NT2/D1 (cell line): ENCODE measurements around the gene INPP1.
"Not testable (repeated sequence)": the region's sequence is repeated elsewhere in the genome, so short reads cannot be mapped to it uniquely, and the experiment has no call there.

Source experiments
- DNase-seq: peaks from one replicate; pipeline ENCODE4 v3.0.0-alpha.2; 2011; ENCODE audit warnings: low read depth, low spot score
- H3K27me3 ChIP-seq: 2 replicates; pipeline ENCODE4 v1.6.0; 2011; ENCODE audit warnings: mild to moderate bottlenecking; ENCODE audit not compliant: insufficient read length, insufficient read depth
- H3K36me3 ChIP-seq: 2 replicates; pipeline ENCODE4 v1.6.1; 2011; ENCODE audit warnings: mild to moderate bottlenecking, low read length, mixed read lengths; ENCODE audit not compliant: insufficient read depth, insufficient read length
- H3K4me1 ChIP-seq: 2 replicates; pipeline ENCODE4 v1.5.1; 2011; ENCODE audit not compliant: insufficient read depth, insufficient read length
- H3K4me3 ChIP-seq: 2 replicates; pipeline ENCODE4 v1.5.1; 2011; ENCODE audit warnings: low read depth; ENCODE audit not compliant: insufficient read length
- H3K9ac ChIP-seq: 2 replicates; pipeline ENCODE4 v1.6.0; 2011; ENCODE audit warnings: low read depth; ENCODE audit not compliant: insufficient read length
- H3K9me3 ChIP-seq: 2 replicates; pipeline ENCODE4 v1.5.1; 2011; ENCODE audit warnings: mild to moderate bottlenecking, low read length; ENCODE audit not compliant: insufficient read depth
- SUZ12 ChIP-seq: IDR thresholded peaks from 2 replicates; pipeline ENCODE4 v1.6.1; 2011; ENCODE audit not compliant: insufficient read length, insufficient read depth; ENCODE audit errors: extremely low read depth
- YY1 ChIP-seq: IDR thresholded peaks from 2 replicates; pipeline ENCODE4 v1.6.1; 2011; ENCODE audit not compliant: insufficient read length, insufficient read depth
- ZNF274 ChIP-seq: IDR thresholded peaks from 2 replicates; pipeline ENCODE4 v1.6.1; 2011; ENCODE audit warnings: mild to moderate bottlenecking, low read depth, low read length

INPP1 gene, protein sequence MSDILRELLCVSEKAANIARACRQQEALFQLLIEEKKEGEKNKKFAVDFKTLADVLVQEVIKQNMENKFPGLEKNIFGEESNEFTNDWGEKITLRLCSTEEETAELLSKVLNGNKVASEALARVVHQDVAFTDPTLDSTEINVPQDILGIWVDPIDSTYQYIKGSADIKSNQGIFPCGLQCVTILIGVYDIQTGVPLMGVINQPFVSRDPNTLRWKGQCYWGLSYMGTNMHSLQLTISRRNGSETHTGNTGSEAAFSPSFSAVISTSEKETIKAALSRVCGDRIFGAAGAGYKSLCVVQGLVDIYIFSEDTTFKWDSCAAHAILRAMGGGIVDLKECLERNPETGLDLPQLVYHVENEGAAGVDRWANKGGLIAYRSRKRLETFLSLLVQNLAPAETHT

DNA sequence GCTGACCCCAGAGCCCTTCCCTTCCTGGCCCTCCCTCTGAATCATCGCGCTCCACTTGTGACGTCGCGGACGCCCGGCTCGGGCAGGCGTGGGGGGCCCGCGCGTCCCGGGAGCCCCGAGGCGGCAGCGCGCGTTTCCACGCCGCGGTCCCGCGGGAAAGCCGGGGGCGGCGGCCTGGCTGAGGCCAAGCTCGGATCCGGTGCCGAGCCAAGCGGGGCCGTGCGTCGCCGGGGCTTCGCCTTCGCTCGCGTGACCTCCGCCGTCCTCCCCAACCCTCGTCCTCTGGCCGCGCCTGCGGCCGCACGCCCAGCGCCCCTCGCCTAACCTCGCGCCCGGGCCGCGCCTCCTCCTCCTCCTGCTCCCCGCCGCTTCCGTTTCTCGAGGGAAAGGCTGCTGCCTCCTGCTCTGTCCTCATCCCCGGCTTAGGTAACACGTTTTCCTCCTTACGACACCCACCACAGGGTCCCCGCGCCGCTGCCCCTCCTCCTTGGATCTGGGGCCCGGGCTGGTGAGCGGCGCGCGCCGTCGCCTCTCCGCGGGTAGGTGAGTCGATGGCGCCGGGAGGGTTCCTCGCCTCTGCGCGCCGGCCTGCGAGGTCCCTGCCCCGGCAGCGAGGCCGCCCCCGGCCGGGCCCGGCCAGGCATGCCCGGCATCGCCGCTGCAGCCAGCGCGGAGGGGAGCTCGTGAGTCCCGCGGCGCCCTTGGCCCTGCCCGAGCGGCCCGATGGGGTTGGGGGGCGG is at the start of gene INPP1:
TSS of gene INPP1 (plus strand) at position 54 of the 740 bp plus-strand sequence. CDS start 16,514 bp downstream, outside the sequence.
- Histone ChIP-seq H3K27me3 (peaks cover 11% of the 10 kb centered on the region), H3K4me3 (peak within 1 kb of the TSS; percentile 65), H3K9me3 (no peaks in the 10 kb centered on the region), H3K4me1 (no peaks in the 10 kb centered on the region), H3K36me3 (no peaks in the 10 kb centered on the region), H3K9ac (peak within 1 kb of the TSS; percentile 88)
- TF ChIP-seq SUZ12, result no peak
- TF ChIP-seq ZNF274, result no peak
- no peak for TF ChIP-seq YY1
- DNase-seq, result peak; percentile 23

DNA sequence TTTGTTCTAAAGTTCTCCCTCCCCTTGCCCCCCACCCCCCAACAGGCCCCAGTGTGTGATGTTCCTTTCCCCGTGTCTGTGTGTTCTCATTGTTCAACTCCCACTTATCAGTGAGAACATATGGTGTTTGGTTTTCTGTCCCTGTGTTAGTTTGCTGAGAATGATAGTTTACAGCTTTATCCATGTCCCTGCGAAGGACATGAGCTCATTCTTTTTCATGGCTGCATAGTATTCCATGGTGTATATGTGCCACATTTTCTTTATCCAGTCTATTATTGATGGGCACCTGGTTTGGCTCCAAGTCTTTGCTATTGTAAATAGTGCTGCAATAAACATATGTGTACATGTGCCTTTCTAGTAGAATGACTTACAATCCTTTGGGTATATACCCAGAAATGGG is 45.5 kb upstream of the INPP1 start:
- H3K27me3 ChIP-seq, H3K9me3 ChIP-seq, H3K4me1 ChIP-seq, DNase-seq, H3K4me3 ChIP-seq, H3K9ac ChIP-seq: not testable (repeated sequence)
- H3K36me3 ChIP-seq, result peaks cover 26% of the 10 kb centered on the region

DNA sequence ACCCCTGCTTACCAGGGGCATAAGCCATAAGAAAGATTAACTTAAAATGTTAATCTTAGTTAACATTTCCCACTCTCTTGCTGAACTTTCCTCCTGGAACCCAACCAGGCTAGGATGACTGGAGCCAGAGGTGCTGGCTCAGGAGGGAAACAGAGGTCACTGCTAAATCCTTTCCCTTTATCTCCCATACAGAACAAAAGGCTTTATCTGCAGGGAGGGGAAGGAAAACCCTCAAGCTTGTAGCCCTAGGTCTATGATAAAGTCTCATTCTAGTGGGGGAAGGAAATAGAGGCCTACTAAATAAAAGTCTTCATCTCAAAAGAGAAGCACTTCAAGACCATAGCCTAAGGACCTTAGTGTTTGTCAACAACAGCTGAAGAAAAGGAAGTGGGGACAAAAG is 42.4 kb upstream of the INPP1 start:
- peaks cover 6% of the 10 kb centered on the region for H3K9me3 ChIP-seq
- H3K27me3 ChIP-seq, result no peaks in the 10 kb centered on the region
- H3K4me1 ChIP-seq, result no peaks in the 10 kb centered on the region
- TF ChIP-seq SUZ12, result no peak
- TF ChIP-seq ZNF274, result no peak
- no peak overlapping the region for H3K9ac ChIP-seq
- H3K36me3 ChIP-seq, result peaks cover 8% of the 10 kb centered on the region
- no peak overlapping the region for H3K4me3 ChIP-seq
- DNase-seq, result no peak

DNA sequence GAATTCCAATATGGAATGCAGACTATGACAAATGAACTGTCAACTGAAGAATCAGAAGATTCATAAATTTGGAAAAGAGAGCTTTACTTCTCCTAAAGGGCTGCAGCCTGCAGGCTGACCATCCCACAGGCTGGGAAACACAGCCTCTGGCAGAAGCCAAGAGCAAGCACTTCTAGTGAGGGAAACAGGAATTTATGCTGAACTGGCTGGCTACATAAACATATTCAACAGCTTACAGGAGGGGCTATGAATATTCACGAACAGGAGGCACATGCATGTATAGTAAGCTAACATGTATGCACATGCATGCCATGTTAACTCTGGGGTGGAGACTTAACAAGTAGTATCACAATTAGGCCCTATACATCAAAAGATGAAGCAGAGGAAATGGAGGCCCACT is 41.3 kb upstream of the INPP1 start:
- no peaks in the 10 kb centered on the region for H3K4me1 ChIP-seq
- H3K4me3 ChIP-seq, result no peak overlapping the region
- peaks cover 6% of the 10 kb centered on the region for H3K9me3 ChIP-seq
- H3K9ac ChIP-seq, result no peak overlapping the region
- H3K27me3 ChIP-seq, result no peaks in the 10 kb centered on the region
- no peak for DNase-seq
- H3K36me3 ChIP-seq, result peaks cover 9% of the 10 kb centered on the region
- TF ChIP-seq SUZ12, result no peak
- no peak for TF ChIP-seq YY1
- TF ChIP-seq ZNF274, result no peak

DNA sequence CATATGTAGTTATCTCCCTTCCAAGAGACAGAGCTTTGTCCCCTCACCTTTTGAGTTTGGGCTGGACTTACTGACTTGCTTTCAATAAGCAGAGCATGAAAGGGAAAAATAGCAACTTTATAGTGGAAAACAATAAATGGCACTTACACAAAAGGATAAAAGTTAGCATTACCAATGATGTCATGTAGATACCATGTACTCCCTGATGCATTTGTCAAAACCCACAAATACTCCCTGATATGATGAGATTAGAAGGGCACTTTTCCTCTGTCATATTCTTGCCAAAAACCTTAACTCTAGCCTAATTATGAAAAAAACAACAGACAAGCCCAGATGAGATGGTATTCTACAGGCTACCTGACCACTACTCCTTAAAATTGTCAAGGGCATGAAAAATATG is 39.7 kb upstream of the INPP1 start:
- peaks cover 17% of the 10 kb centered on the region for H3K36me3 ChIP-seq
- peaks cover 6% of the 10 kb centered on the region for H3K9me3 ChIP-seq
- TF ChIP-seq YY1 (no peak), ZNF274 (no peak), SUZ12 (no peak)
- no peak for DNase-seq
- no peak overlapping the region for H3K4me3 ChIP-seq
- no peak overlapping the region for H3K9ac ChIP-seq
- no peaks in the 10 kb centered on the region for H3K4me1 ChIP-seq
- no peaks in the 10 kb centered on the region for H3K27me3 ChIP-seq

DNA sequence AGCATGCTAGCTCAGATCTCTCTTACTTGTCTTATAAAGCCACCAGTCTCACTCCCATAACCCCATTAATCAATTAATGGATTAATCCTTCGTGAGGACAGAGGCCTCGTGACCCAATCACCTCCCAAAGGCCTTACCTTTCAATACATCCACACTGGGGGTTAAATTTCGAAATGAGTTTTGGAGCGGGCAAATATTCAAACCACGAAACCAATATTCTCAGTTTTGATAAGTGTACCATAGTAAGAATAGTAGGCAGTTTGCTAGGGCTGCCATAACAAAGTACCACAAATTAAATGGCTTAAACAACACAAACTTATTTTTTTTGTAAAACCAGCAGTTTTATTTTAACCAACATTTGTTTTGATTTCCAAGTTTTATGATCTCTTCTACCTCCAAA is 39.0 kb upstream of the INPP1 start:
- Histone ChIP-seq H3K9ac (no peak overlapping the region), H3K36me3 (peaks cover 20% of the 10 kb centered on the region), H3K4me1 (no peaks in the 10 kb centered on the region), H3K9me3 (peaks cover 6% of the 10 kb centered on the region), H3K4me3 (no peak overlapping the region), H3K27me3 (no peaks in the 10 kb centered on the region)
- no peak for DNase-seq
- TF ChIP-seq SUZ12, result no peak
- TF ChIP-seq YY1, result no peak
- no peak for TF ChIP-seq ZNF274

DNA sequence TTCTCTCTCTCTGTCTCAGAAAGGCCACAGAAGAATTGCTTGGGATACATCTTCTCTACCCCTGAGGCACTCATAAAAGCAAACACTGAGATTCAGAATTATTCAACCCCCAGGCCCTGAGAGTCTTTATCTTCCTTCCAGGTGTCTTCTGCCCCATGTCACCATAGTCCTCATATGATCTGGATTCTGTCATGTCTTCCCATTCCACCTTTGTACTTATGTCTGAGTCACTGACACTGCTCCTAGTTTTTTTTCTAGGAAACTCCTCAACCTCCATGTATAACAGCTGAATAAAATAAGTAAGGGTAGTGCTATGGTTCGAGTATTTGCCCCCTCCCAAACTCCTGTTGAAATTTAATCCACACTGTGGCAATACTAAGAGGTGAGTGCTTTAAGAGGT is 35.4 kb upstream of the INPP1 start:
- Histone ChIP-seq H3K4me3 (no peak overlapping the region), H3K27me3 (no peaks in the 10 kb centered on the region), H3K4me1 (no peaks in the 10 kb centered on the region), H3K9ac (no peak overlapping the region), H3K9me3 (no peaks in the 10 kb centered on the region), H3K36me3 (peaks cover 30% of the 10 kb centered on the region)
- no peak for TF ChIP-seq SUZ12
- no peak for TF ChIP-seq ZNF274
- TF ChIP-seq YY1, result no peak
- DNase-seq, result no peak
